HepG2 (cell line): ENCODE results near the gene HRC. TPM values are rescaled to one million over a fixed set of nuclear protein-coding genes. Genes with fewer than 3 reads are reported as not detected.

Experiments used
- AGO2 ChIP-seq: fragments of 200-400 bp; formaldehyde crosslinking; optimal IDR thresholded peaks from 2 replicates; pipeline ENCODE3; 2017; ENCODE audit warnings: mild to moderate bottlenecking, low read depth, low read length, moderate library complexity
- ELF4 ChIP-seq: sonication (generic); formaldehyde crosslinking; IDR thresholded peaks from 2 replicates; pipeline ENCODE4 v1.5.0; 2020; ENCODE audit warnings: missing genetic modification reagents, mild to moderate bottlenecking, moderate library complexity, borderline replicate concordance
- HMG20B ChIP-seq: conservative IDR thresholded peaks from 2 replicates; pipeline ENCODE4 v1.6.1; 2016; ENCODE audit warnings: missing genetic modification reagents, missing compliant biosample characterization
- MAFF ChIP-seq: IDR thresholded peaks from 2 replicates; pipeline ENCODE4 v1.6.1; 2011; ENCODE audit warnings: low read depth, low read length, improper control_type of control experiment
- MED13 ChIP-seq: sonication (generic); formaldehyde crosslinking; IDR thresholded peaks from 2 replicates; pipeline ENCODE4 v1.5.0; 2020; ENCODE audit warnings: missing genetic modification reagents
- NCOA2 ChIP-seq: sonication (generic); formaldehyde crosslinking; IDR thresholded peaks from 2 replicates; pipeline ENCODE4 v1.8.0; 2022; ENCODE audit warnings: inconsistent platforms
- RAD51 ChIP-seq: fragments of 450-650 bp; IDR thresholded peaks from 2 replicates; pipeline ENCODE4 v1.6.1; 2016; ENCODE audit warnings: borderline replicate concordance
- RBFOX2 ChIP-seq: fragments of 200-400 bp; formaldehyde crosslinking; IDR thresholded peaks from 2 replicates; pipeline ENCODE4 v1.6.1; 2017; ENCODE audit warnings: low read depth, mild to moderate bottlenecking, low read length
- RBM39 ChIP-seq: fragments of 200-400 bp; formaldehyde crosslinking; IDR thresholded peaks from one replicate; pipeline ENCODE4 v1.6.1; 2018; ENCODE audit warnings: antibody characterized with exemption, mild to moderate bottlenecking, low read depth, low read length; ENCODE audit not compliant: poor library complexity, severe bottlenecking
- SAFB2 ChIP-seq: sonication (generic); formaldehyde crosslinking; IDR thresholded peaks from 2 replicates; pipeline ENCODE4 v1.5.1; 2020; ENCODE audit warnings: missing genetic modification reagents, low read depth, mild to moderate bottlenecking, borderline replicate concordance
- SMAD3 ChIP-seq: sonication (generic); formaldehyde crosslinking; IDR thresholded peaks from 2 replicates; pipeline ENCODE4 v1.4.0; 2020; ENCODE audit warnings: missing genetic modification reagents
- SP2 ChIP-seq: sonication (generic); formaldehyde crosslinking; IDR thresholded peaks from 2 replicates; pipeline ENCODE4 v1.5.1; 2020; ENCODE audit warnings: mild to moderate bottlenecking, missing genetic modification reagents
- ZFP41 ChIP-seq: sonication (generic); formaldehyde crosslinking; IDR thresholded peaks from 2 replicates; pipeline ENCODE4 v1.4.0; 2020; ENCODE audit warnings: mild to moderate bottlenecking, missing genetic modification reagents, borderline replicate concordance
- ZNF331 ChIP-seq: sonication (generic); formaldehyde crosslinking; IDR thresholded peaks from 2 replicates; pipeline ENCODE4 v1.4.0; 2020; ENCODE audit warnings: missing genetic modification reagents
- ZNF451 ChIP-seq: sonication (generic); formaldehyde crosslinking; IDR thresholded peaks from 2 replicates; pipeline ENCODE4 v1.5.0; 2020; ENCODE audit warnings: mild to moderate bottlenecking, missing genetic modification reagents
- ZNF484 ChIP-seq: sonication (generic); formaldehyde crosslinking; IDR thresholded peaks from 2 replicates; pipeline ENCODE4 v1.5.1; 2020; ENCODE audit warnings: mild to moderate bottlenecking, low read depth, missing genetic modification reagents, borderline replicate concordance
- ZNF496 ChIP-seq: sonication (generic); formaldehyde crosslinking; IDR thresholded peaks from 2 replicates; pipeline ENCODE4 v1.8.1; 2023; ENCODE audit warnings: mild to moderate bottlenecking, moderate library complexity, missing genetic modification reagents; ENCODE audit not compliant: insufficient replicate concordance
- ZNF614 ChIP-seq: IDR thresholded peaks from 2 replicates; pipeline ENCODE4 v1.6.1; 2018; ENCODE audit warnings: missing biosample characterization, missing genetic modification reagents, inconsistent platforms, borderline replicate concordance
- ZNF749 ChIP-seq: sonication (generic); formaldehyde crosslinking; IDR thresholded peaks from 2 replicates; pipeline ENCODE4 v1.8.0; 2022; ENCODE audit warnings: mild to moderate bottlenecking, missing genetic modification reagents, moderate library complexity, borderline replicate concordance
- polyA plus RNA-seq, 8 experiments: library from polyadenylated mRNA; depleted of rRNA in 3 of 8; stranded (reverse) in 7 of 8; unstranded in 1 of 8; fragments of >200 nt; fragmentation: Illumina TruSeq in 4 of 8; extraction: Trizol in 4 of 8; gene quantifications; 2 replicates each; pipeline versions ENCODE4 v1.2.1 to v1.2.3, GENCODE V29; 2011 to 2016; ENCODE audit warnings: low read depth in 4 of 8, missing spikeins in 1 of 8, mixed read lengths in 1 of 8; ENCODE audit not compliant: insufficient read depth in 1 of 8
- total RNA-seq, 5 experiments: library from RNA; depleted of rRNA; stranded (reverse); fragments of >200 nt; fragmentation: Illumina TruSeq; extraction: Trizol; gene quantifications; 2 replicates each; pipeline ENCODE4 v1.2.3, GENCODE V29; 2016; ENCODE audit warnings: low read depth in 1 of 5
- TF ChIP-seq, protein P1 (sequence below): sonication (generic); formaldehyde crosslinking; IDR thresholded peaks from 2 replicates; pipeline ENCODE4 v1.8.0; 2023; ENCODE audit warnings: mild to moderate bottlenecking, missing genetic modification reagents
- TF ChIP-seq, protein P2 (sequence below): sonication (generic); formaldehyde crosslinking; IDR thresholded peaks from 2 replicates; pipeline ENCODE4 v1.5.0; 2020; ENCODE audit warnings: mild to moderate bottlenecking, missing genetic modification reagents, moderate library complexity
- TF ChIP-seq, protein P3 (sequence below): sonication (generic); formaldehyde crosslinking; IDR thresholded peaks from 2 replicates; pipeline ENCODE4 v1.4.0; 2020; ENCODE audit warnings: missing genetic modification reagents

Gene HRC
- total and polyA plus RNA-seq, 2 of the 13 experiments (the other 11 are each of a cell fraction or from before 2014, with no cell fraction given): 3.6 to 15.4 TPM

DNA sequence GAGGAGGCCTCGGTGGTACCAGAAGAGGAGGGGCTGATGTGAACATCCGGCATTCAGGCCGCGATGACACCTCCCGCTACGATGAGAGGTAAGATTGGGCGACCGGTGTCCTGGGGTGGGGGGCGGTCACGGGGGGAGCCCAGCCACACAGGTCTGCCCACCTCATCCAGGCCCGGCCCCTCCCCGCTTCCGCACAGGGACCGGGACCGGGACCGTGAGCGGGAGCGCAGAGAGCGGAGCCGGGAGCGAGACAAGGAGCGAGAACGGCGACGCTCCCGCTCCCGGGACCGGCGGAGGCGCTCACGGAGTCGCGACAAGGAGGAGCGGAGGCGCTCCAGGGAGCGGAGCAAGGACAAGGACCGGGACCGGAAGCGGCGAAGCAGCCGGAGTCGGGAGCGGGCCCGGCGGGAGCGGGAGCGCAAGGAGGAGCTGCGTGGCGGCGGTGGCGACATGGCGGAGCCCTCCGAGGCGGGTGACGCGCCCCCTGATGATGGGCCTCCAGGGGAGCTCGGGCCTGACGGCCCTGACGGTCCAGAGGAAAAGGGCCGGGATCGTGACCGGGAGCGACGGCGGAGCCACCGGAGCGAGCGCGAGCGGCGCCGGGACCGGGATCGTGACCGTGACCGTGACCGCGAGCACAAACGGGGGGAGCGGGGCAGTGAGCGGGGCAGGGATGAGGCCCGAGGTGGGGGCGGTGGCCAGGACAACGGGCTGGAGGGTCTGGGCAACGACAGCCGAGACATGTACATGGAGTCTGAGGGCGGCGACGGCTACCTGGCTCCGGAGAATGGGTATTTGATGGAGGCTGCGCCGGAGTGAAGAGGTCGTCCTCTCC lies 47.4 kb downstream of the HRC start (continued):
- TF ChIP-seq SAFB2 (CRISPR knock-in tag) (no peak), ZNF484 (CRISPR knock-in tag) (no peak), ZNF749 (CRISPR knock-in tag) (no peak), ZFP41 (CRISPR knock-in tag) (no peak), HMG20B (CRISPR knock-in tag) (no peak), RBM39 (peak; percentile 36), MAFF (no peak), ZNF496 (CRISPR knock-in tag) (no peak), SMAD3 (CRISPR knock-in tag) (no peak), ZNF614 (CRISPR knock-in tag) (no peak), ZNF451 (CRISPR knock-in tag) (no peak), AGO2 (peak; percentile 92), RBFOX2 (peak; percentile 76; the same call in 1 of the 2 replicates), MED13 (CRISPR knock-in tag) (no peak), NCOA2 (CRISPR knock-in tag) (no peak), ZNF331 (CRISPR knock-in tag) (no peak), SP2 (CRISPR knock-in tag) (no peak), RAD51 (no peak), ELF4 (CRISPR knock-in tag) (no peak)
- TF ChIP-seq, protein P1, sequence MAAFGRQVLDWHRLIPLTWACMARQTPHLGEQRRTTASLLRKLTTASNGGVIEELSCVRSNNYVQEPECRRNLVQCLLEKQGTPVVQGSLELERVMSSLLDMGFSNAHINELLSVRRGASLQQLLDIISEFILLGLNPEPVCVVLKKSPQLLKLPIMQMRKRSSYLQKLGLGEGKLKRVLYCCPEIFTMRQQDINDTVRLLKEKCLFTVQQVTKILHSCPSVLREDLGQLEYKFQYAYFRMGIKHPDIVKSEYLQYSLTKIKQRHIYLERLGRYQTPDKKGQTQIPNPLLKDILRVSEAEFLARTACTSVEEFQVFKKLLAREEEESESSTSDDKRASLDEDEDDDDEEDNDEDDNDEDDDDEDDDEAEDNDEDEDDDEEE (CRISPR knock-in tag): no peak
- TF ChIP-seq, protein P2, sequence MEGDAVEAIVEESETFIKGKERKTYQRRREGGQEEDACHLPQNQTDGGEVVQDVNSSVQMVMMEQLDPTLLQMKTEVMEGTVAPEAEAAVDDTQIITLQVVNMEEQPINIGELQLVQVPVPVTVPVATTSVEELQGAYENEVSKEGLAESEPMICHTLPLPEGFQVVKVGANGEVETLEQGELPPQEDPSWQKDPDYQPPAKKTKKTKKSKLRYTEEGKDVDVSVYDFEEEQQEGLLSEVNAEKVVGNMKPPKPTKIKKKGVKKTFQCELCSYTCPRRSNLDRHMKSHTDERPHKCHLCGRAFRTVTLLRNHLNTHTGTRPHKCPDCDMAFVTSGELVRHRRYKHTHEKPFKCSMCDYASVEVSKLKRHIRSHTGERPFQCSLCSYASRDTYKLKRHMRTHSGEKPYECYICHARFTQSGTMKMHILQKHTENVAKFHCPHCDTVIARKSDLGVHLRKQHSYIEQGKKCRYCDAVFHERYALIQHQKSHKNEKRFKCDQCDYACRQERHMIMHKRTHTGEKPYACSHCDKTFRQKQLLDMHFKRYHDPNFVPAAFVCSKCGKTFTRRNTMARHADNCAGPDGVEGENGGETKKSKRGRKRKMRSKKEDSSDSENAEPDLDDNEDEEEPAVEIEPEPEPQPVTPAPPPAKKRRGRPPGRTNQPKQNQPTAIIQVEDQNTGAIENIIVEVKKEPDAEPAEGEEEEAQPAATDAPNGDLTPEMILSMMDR (CRISPR knock-in tag): no peak
- TF ChIP-seq, protein P3, sequence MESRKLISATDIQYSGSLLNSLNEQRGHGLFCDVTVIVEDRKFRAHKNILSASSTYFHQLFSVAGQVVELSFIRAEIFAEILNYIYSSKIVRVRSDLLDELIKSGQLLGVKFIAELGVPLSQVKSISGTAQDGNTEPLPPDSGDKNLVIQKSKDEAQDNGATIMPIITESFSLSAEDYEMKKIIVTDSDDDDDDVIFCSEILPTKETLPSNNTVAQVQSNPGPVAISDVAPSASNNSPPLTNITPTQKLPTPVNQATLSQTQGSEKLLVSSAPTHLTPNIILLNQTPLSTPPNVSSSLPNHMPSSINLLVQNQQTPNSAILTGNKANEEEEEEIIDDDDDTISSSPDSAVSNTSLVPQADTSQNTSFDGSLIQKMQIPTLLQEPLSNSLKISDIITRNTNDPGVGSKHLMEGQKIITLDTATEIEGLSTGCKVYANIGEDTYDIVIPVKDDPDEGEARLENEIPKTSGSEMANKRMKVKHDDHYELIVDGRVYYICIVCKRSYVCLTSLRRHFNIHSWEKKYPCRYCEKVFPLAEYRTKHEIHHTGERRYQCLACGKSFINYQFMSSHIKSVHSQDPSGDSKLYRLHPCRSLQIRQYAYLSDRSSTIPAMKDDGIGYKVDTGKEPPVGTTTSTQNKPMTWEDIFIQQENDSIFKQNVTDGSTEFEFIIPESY: 0 out of 2 replicates have a peak, but pooled peaks have one; percentile 19
